Smooth muscle cell of the umbilical artery (primary cell): Measurements from ENCODE around the gene SEC61A1. TPM values are rescaled to one million over a fixed set of nuclear protein-coding genes. Genes with fewer than 3 reads are reported as not detected.

ENCODE experiments used
- total RNA-seq: library from RNA; depleted of rRNA; stranded (reverse); fragments of >200 nt; gene quantifications from 2 replicates; pipeline ENCODE4 v1.2.3, GENCODE V29; 2014

SEC61A1 gene
- total RNA-seq = 383 and 483 TPM in 2 replicates

DNA sequence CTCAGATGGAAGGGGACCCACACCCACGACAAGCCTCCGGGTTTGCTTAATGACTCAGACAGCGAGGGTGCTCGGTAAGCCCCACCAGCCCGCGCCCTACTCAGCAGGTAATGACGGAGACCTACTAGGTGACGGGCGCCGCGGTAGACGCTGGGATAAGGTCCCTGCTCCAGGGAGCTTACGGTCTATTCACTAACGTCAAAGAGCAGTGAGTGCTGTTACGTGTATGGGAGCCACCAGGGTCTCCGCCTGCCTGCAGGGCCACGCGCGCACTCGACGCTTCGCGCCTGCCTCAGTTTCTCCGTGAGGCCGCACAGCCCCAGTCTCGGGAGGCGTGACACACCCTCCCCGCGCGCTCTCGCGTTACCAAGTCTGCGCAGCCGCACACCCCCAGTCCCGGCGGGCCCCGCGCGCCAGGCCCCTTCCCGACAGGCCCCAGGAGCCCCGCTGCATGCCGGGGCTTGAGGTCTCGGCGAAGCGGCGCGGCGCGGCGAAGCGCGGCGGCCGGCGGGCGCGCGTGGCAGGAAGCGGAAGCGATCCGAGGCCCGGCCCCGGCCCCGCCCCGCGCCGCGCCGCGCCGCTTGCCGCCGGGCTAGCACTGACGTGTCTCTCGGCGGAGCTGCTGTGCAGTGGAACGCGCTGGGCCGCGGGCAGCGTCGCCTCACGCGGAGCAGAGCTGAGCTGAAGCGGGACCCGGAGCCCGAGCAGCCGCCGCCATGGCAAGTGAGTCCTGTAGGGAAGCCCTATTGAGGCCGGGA, at the start of gene SEC61A1:
TSS of gene SEC61A1 (plus strand) at position 601 of the 758 bp plus-strand sequence. CDS start at position 717, 116 bp downstream.

Other genes starting within 250 kb of the SEC61A1 start
- 8.9 and 25.0 TPM in 2 replicates for gene MGLL, start 229.9 kb upstream of the SEC61A1 start, total RNA-seq
- not detected in 2 replicates for gene KBTBD12, start 137.2 kb upstream of the SEC61A1 start, total RNA-seq
- gene RUVBL1, start 71.4 kb downstream of the SEC61A1 start, total RNA-seq = 57.6 and 79.0 TPM in 2 replicates
- gene EEFSEC, start 101.0 kb downstream of the SEC61A1 start, total RNA-seq = 3.6 and 4.2 TPM in 2 replicates